ENCODE results near the gene CDH4. TPM values are rescaled to one million over a fixed set of nuclear protein-coding genes. Genes with fewer than 3 reads are reported as not detected.

Gene CDH4
- total and polyA plus RNA-seq, 2 of the 13 experiments (the other 11 are each of a cell fraction or from before 2014, with no cell fraction given): not detected

DNA sequence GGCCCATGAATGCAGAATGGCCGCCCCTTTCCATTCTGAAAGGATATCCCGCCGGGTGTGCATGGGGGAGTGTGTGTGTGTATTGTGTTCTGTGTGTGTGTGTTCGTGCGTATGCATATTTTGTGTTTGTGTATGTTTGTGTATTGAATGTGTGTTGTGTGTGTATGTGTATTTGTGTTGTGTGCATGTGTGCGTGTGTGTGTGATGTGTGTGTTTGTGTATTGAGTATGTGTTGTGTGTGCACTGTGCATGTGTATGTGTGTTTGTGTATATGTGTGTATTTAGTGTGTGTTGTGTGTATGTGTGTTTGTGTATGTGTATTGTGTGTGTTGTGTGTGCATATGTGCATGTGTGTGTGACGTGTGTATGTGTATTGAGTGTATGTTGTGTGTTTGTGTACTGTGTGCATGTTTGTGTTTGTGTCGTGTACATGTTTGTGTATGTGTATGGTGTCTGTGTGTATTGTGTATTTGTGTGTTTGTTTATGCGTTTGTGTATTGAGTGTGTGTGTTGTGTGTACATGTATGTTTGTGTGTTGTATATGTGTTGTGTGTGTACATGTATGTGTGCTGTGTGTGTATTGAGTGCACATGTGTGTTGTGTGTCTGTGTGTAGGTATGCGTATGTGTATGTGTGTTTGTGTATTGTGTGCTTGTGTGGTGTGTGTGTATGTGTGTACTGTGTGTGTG lies 587.3 kb downstream of the CDH4 start (continued):
- TF ChIP-seq, protein P1, sequence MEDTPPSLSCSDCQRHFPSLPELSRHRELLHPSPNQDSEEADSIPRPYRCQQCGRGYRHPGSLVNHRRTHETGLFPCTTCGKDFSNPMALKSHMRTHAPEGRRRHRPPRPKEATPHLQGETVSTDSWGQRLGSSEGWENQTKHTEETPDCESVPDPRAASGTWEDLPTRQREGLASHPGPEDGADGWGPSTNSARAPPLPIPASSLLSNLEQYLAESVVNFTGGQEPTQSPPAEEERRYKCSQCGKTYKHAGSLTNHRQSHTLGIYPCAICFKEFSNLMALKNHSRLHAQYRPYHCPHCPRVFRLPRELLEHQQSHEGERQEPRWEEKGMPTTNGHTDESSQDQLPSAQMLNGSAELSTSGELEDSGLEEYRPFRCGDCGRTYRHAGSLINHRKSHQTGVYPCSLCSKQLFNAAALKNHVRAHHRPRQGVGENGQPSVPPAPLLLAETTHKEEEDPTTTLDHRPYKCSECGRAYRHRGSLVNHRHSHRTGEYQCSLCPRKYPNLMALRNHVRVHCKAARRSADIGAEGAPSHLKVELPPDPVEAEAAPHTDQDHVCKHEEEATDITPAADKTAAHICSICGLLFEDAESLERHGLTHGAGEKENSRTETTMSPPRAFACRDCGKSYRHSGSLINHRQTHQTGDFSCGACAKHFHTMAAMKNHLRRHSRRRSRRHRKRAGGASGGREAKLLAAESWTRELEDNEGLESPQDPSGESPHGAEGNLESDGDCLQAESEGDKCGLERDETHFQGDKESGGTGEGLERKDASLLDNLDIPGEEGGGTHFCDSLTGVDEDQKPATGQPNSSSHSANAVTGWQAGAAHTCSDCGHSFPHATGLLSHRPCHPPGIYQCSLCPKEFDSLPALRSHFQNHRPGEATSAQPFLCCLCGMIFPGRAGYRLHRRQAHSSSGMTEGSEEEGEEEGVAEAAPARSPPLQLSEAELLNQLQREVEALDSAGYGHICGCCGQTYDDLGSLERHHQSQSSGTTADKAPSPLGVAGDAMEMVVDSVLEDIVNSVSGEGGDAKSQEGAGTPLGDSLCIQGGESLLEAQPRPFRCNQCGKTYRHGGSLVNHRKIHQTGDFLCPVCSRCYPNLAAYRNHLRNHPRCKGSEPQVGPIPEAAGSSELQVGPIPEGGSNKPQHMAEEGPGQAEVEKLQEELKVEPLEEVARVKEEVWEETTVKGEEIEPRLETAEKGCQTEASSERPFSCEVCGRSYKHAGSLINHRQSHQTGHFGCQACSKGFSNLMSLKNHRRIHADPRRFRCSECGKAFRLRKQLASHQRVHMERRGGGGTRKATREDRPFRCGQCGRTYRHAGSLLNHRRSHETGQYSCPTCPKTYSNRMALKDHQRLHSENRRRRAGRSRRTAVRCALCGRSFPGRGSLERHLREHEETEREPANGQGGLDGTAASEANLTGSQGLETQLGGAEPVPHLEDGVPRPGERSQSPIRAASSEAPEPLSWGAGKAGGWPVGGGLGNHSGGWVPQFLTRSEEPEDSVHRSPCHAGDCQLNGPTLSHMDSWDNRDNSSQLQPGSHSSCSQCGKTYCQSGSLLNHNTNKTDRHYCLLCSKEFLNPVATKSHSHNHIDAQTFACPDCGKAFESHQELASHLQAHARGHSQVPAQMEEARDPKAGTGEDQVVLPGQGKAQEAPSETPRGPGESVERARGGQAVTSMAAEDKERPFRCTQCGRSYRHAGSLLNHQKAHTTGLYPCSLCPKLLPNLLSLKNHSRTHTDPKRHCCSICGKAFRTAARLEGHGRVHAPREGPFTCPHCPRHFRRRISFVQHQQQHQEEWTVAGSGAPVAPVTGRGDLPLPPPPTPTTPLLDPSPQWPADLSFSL (CRISPR knock-in tag; IDR thresholded peaks at IDR 0.05): peak; percentile 94
- no peak for TF ChIP-seq FOXM1 (CRISPR knock-in tag; IDR thresholded peaks at IDR 0.05)
- no peak for TF ChIP-seq FOSL1 (CRISPR knock-in tag; IDR thresholded peaks at IDR 0.05; ENCODE audit: borderline replicate concordance)
- TF ChIP-seq SMYD3 (CRISPR knock-in tag; IDR thresholded peaks at IDR 0.05): no peak
- TF ChIP-seq, protein P2, sequence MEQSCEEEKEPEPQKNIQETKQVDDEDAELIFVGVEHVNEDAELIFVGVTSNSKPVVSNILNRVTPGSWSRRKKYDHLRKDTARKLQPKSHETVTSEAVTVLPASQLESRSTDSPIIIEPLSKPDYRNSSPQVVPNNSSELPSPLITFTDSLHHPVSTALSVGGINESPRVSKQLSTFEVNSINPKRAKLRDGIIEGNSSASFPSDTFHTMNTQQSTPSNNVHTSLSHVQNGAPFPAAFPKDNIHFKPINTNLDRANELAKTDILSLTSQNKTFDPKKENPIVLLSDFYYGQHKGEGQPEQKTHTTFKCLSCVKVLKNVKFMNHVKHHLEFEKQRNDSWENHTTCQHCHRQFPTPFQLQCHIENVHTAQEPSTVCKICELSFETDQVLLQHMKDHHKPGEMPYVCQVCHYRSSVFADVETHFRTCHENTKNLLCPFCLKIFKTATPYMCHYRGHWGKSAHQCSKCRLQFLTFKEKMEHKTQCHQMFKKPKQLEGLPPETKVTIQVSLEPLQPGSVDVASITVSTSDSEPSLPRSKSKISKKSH (CRISPR knock-in tag; IDR thresholded peaks at IDR 0.05; ENCODE audit: borderline replicate concordance): no peak
- TF ChIP-seq TOE1 (CRISPR knock-in tag; IDR thresholded peaks at IDR 0.05): no peak
- no peak for TF ChIP-seq NFATC3 (CRISPR knock-in tag; IDR thresholded peaks at IDR 0.05)
- no peak for TF ChIP-seq ZNF124 (CRISPR knock-in tag; IDR thresholded peaks at IDR 0.05)
- TF ChIP-seq SAFB2 (CRISPR knock-in tag; IDR thresholded peaks at IDR 0.05; ENCODE audit: borderline replicate concordance, low read depth): no peak
- TF ChIP-seq HOXA7 (CRISPR knock-in tag; IDR thresholded peaks at IDR 0.05): peak; percentile 32; the same call in 1 of the 2 replicates
- TF ChIP-seq CHCHD3 (CRISPR knock-in tag; IDR thresholded peaks at IDR 0.05): no peak
- no peak for TF ChIP-seq NRL (CRISPR knock-in tag; IDR thresholded peaks at IDR 0.05; ENCODE audit: borderline replicate concordance)
- no peak for TF ChIP-seq ZNF230 (CRISPR knock-in tag; IDR thresholded peaks at IDR 0.05)
- no peak for TF ChIP-seq ZNF7 (CRISPR knock-in tag; IDR thresholded peaks at IDR 0.05)
- TF ChIP-seq, protein P3, sequence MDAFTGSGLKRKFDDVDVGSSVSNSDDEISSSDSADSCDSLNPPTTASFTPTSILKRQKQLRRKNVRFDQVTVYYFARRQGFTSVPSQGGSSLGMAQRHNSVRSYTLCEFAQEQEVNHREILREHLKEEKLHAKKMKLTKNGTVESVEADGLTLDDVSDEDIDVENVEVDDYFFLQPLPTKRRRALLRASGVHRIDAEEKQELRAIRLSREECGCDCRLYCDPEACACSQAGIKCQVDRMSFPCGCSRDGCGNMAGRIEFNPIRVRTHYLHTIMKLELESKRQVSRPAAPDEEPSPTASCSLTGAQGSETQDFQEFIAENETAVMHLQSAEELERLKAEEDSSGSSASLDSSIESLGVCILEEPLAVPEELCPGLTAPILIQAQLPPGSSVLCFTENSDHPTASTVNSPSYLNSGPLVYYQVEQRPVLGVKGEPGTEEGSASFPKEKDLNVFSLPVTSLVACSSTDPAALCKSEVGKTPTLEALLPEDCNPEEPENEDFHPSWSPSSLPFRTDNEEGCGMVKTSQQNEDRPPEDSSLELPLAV (CRISPR knock-in tag; conservative IDR thresholded peaks at IDR 0.05; ENCODE audit: low read depth): no peak
- TF ChIP-seq FOXP1 (IDR thresholded peaks at IDR 0.05): peak; percentile 51; the same call in 1 of the 2 replicates
- no peak for TF ChIP-seq FOXP1 (CRISPR knock-in tag; IDR thresholded peaks at IDR 0.05)
- TF ChIP-seq, protein P4, sequence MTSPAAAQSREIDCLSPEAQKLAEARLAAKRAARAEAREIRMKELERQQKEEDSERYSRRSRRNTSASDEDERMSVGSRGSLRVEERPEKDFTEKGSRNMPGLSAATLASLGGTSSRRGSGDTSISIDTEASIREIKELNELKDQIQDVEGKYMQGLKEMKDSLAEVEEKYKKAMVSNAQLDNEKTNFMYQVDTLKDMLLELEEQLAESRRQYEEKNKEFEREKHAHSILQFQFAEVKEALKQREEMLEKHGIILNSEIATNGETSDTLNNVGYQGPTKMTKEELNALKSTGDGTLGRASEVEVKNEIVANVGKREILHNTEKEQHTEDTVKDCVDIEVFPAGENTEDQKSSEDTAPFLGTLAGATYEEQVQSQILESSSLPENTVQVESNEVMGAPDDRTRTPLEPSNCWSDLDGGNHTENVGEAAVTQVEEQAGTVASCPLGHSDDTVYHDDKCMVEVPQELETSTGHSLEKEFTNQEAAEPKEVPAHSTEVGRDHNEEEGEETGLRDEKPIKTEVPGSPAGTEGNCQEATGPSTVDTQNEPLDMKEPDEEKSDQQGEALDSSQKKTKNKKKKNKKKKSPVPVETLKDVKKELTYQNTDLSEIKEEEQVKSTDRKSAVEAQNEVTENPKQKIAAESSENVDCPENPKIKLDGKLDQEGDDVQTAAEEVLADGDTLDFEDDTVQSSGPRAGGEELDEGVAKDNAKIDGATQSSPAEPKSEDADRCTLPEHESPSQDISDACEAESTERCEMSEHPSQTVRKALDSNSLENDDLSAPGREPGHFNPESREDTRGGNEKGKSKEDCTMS (CRISPR knock-in tag; conservative IDR thresholded peaks at IDR 0.05): no peak

All from HepG2 (cell line).